ENCODE data around the gene MKRN2OS. TPM values are rescaled to one million over a fixed set of nuclear protein-coding genes. Genes with fewer than 3 reads are reported as not detected.

Gene MKRN2OS
- total and polyA plus RNA-seq, 10 donors = not detected

DNA sequence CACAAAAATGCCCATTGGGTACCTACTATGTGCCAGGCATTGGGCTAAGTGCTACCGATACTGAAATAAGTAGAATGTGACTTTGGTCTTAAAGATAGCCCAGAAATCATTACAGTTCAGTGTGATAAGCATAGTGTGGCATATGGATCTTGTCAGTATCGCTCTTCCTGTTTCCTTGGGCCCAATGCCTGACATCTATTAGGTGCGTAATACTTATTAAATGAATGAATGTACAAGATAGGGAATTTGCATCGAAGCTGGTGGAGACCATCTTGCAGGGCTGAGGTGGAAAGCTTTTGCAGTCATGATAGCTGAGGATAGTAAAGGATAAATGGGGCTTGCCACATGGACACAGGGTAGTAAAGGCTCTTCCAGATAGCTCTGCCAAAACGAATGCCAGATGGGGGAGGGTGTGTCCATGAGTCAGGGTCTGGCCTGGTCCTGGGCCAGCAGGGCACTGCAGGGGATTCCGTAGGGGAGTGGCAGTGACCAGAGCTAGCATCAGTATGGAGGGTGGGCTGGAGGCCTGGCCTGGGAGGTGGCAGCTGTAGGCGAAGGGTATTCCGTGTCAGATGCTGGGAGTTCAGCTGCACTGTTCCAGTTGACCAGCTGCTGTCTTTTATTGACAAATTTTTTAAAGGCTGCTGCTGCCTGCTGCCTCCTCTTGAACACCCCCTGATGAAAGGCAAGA is 37.6 kb downstream of the MKRN2OS start:
- no peaks in the 10 kb centered on the region for H3K4me1 ChIP-seq
- no peak for DNase-seq
- peaks cover 0 to 94% (median 31%) of the 10 kb centered on the region in 6 donors for H3K36me3 ChIP-seq
- 89 to 98% (median 94%) methylated on average over 8 of the region's 8 CpGs for WGBS, 5 donors
- no peak overlapping the region for H3K4me3 ChIP-seq
- TF ChIP-seq POLR2A (IDR thresholded peaks at IDR 0.05) (no peak), CTCF (IDR thresholded peaks at IDR 0.05 in 8 of 11, conservative IDR thresholded peaks at IDR 0.05 in 3 of 11) (no peak), POLR2AphosphoS5 (IDR thresholded peaks at IDR 0.05) (no peak)
- H3K9me3 ChIP-seq = no peaks in the 10 kb centered on the region
- H3K27me3 ChIP-seq (replicated peaks in 1 of 7) = no peaks in the 10 kb centered on the region
- H3K27ac ChIP-seq = no peak overlapping the region
- intact Hi-C loops (cut with DNase I; ENCODE audit: low total_unique reads) = no loop called here

DNA sequence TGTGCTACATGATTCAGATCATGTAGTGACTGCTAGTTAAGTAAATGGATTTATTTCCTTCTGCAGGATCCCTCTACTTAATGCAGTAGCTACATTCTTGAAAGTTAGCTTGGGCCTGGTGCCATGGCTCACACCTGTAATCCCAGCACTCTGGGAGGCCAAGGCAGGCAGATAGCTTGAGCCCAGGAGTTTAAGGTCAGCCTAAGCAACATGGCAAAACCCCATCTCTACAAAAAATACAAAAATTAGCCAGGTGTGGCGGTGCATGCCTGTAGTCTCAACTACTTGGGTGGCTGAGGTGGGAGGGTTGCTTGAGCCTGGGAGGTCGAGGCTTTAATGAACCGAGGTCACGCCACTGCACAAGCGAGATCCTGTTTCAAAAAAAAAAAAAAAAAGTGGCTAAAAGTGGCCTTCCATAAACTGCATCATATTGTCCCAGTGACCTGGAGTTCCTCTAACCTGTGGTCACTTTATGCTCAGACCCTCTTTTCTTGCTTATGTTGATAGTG is 39.0 kb downstream of the MKRN2OS start:
- TF ChIP-seq CTCF (IDR thresholded peaks at IDR 0.05 in 8 of 11, conservative IDR thresholded peaks at IDR 0.05 in 3 of 11) (no peak), POLR2AphosphoS5 (IDR thresholded peaks at IDR 0.05) (no peak), POLR2A (IDR thresholded peaks at IDR 0.05) (no peak)
- peaks cover 0 to 95% (median 31%) of the 10 kb centered on the region in 6 donors for H3K36me3 ChIP-seq

DNA sequence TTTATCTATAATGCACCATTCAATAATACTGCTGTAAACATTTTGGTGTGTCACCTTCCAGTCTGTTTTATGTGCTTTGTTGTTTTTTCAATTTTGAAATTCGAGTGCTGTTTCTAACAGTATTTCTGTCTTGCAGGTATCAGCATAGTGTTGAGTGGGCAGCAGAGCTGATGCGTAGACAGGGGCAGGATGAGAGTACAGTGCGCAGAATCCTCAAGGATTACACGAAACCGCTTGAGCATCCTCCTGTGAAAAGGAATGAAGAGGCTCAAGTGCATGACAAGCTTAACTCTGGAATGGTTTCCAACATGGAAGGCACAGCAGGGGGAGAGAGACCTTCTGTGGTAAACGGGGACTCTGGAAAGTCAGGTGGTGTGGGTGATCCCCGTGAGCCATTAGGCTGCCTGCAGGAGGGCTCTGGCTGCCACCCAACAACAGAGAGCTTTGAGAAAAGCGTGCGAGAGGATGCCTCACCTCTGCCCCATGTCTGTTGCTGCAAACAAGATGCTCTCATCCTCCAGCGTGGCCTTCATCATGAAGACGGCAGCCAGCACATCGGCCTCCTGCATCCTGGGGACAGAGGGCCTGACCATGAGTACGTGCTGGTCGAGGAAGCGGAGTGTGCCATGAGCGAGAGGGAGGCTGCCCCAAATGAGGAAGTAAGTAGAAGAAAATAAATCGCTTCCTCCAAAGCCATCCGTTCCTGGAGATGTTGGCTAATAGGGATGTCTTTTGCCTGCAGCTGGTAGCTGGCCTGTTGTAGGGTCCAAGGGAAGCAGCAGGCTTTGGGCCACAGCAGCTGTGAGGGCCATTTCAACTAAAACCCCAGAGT is 42.0 kb downstream of the MKRN2OS start:
- DNase-seq = no peak
- Histone ChIP-seq H3K36me3 (peaks cover 0 to 99% (median 47%) of the 10 kb centered on the region in 6 donors), H3K4me1 (no peaks in the 10 kb centered on the region)

More for the DNA sequence above, 39.0 kb downstream of the MKRN2OS start:
- Histone ChIP-seq H3K4me3 (no peak overlapping the region), H3K9me3 (no peaks in the 10 kb centered on the region), H3K27ac (no peak overlapping the region), H3K27me3 (replicated peaks in 1 of 7) (no peaks in the 10 kb centered on the region), H3K4me1 (no peaks in the 10 kb centered on the region)
- 91 to 98% (median 95%) methylated on average over 5 of the region's 5 CpGs for WGBS, 5 donors
- intact Hi-C loops (cut with DNase I; ENCODE audit: low total_unique reads) = no loop called here
- DNase-seq = no peak

More for the DNA sequence above, 42.0 kb downstream of the MKRN2OS start:
- intact Hi-C loops (cut with DNase I; ENCODE audit: low total_unique reads) = no loop called here
- Histone ChIP-seq H3K4me3 (no peak overlapping the region), H3K27me3 (replicated peaks in 1 of 7) (no peaks in the 10 kb centered on the region), H3K27ac (no peak overlapping the region), H3K9me3 (no peaks in the 10 kb centered on the region)
- 73 to 83% (median 76%) methylated on average over 18 of the region's 18 CpGs for WGBS, 5 donors
- TF ChIP-seq POLR2AphosphoS5 (IDR thresholded peaks at IDR 0.05) = no peak
- no peak for TF ChIP-seq CTCF (IDR thresholded peaks at IDR 0.05 in 8 of 11, conservative IDR thresholded peaks at IDR 0.05 in 3 of 11)
- no peak for TF ChIP-seq POLR2A (IDR thresholded peaks at IDR 0.05)
